Osteocyte (in vitro differentiated cells): ENCODE results near the gene GPS2. TPM values are rescaled to one million over a fixed set of nuclear protein-coding genes. Genes with fewer than 3 reads are reported as not detected.

Experiments used
- DNase-seq: peaks from one replicate; pipeline ENCODE4 v3.0.0; 2021; ENCODE audit warnings: mixed read lengths; ENCODE audit not compliant: unreplicated experiment; ENCODE audit errors: extremely low spot score
- H3K27ac Mint-ChIP-seq: one replicate; pipeline ENCODE4 v1.8.0; 2021; ENCODE audit warnings: mild to moderate bottlenecking, mixed read lengths; ENCODE audit not compliant: unreplicated experiment
- H3K27me3 Mint-ChIP-seq: one replicate; pipeline ENCODE4 v1.8.0; 2021; ENCODE audit warnings: mixed read lengths; ENCODE audit not compliant: unreplicated experiment
- H3K36me3 Mint-ChIP-seq: one replicate; pipeline ENCODE4 v1.8.0; 2021; ENCODE audit warnings: mixed read lengths; ENCODE audit not compliant: unreplicated experiment
- H3K4me1 Mint-ChIP-seq: one replicate; pipeline ENCODE4 v1.8.0; 2021; ENCODE audit warnings: mixed read lengths; ENCODE audit not compliant: unreplicated experiment
- H3K4me3 Mint-ChIP-seq: one replicate; pipeline ENCODE4 v1.8.0; 2021; ENCODE audit warnings: mild to moderate bottlenecking, moderate library complexity, mixed read lengths; ENCODE audit not compliant: unreplicated experiment
- H3K9me3 Mint-ChIP-seq: one replicate; pipeline ENCODE4 v1.8.0; 2021; ENCODE audit warnings: mixed read lengths; ENCODE audit not compliant: unreplicated experiment
- total RNA-seq: library from RNA; stranded (reverse); gene quantifications from 2 replicates; pipeline ENCODE4 v1.2.1, GENCODE V29; 2021
- TF ChIP-seq, protein P1 (sequence below): fragments of 200-600 bp; sonication (generic); IDR thresholded peaks from 2 replicates; pipeline ENCODE4 v1.5.0; 2021; ENCODE audit warnings: antibody characterized with exemption, mild to moderate bottlenecking, moderate library complexity

Gene GPS2
- total RNA-seq, 1 donor from 2014 or later: 61.9 TPM

- Mint-ChIP-seq H3K4me3 (peak overlapping the region; percentile 75), H3K27me3 (no peaks in the 10 kb centered on the region), H3K9me3 (no peaks in the 10 kb centered on the region), H3K36me3 (no peaks in the 10 kb centered on the region), H3K27ac (peak overlapping the region; percentile 81), H3K4me1 (peaks cover 49% of the 10 kb centered on the region)
- DNase-seq: no peak
- TF ChIP-seq, protein P1, sequence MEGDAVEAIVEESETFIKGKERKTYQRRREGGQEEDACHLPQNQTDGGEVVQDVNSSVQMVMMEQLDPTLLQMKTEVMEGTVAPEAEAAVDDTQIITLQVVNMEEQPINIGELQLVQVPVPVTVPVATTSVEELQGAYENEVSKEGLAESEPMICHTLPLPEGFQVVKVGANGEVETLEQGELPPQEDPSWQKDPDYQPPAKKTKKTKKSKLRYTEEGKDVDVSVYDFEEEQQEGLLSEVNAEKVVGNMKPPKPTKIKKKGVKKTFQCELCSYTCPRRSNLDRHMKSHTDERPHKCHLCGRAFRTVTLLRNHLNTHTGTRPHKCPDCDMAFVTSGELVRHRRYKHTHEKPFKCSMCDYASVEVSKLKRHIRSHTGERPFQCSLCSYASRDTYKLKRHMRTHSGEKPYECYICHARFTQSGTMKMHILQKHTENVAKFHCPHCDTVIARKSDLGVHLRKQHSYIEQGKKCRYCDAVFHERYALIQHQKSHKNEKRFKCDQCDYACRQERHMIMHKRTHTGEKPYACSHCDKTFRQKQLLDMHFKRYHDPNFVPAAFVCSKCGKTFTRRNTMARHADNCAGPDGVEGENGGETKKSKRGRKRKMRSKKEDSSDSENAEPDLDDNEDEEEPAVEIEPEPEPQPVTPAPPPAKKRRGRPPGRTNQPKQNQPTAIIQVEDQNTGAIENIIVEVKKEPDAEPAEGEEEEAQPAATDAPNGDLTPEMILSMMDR: no peak
These were observed 37.9 kb upstream of the GPS2 start for GRCh38 chr17:7352910-7353635.

DNA sequence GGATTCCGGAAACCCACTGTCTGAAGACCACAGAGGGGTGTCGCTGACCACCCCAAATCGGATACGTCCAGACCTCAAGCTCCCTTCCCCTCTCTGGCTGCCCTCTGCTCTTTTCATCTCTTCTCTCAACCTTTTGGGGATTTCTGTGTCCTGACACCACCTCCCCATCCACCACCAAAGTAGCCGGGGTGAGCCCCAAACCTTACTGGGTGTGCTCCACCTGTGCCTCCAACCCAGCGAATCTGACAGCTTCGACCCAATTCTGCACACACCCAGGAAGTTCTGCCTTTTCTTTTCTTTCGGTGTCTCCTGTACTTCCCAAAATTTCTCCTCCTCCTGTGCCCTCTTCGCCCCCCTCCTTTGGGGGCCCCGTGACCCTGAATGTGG is 37.3 kb upstream of the GPS2 start:
- H3K27me3 Mint-ChIP-seq: no peaks in the 10 kb centered on the region
- H3K9me3 Mint-ChIP-seq: no peaks in the 10 kb centered on the region
- no peak for DNase-seq
- H3K4me1 Mint-ChIP-seq: peaks cover 51% of the 10 kb centered on the region
- peak overlapping the region; percentile 81 for H3K27ac Mint-ChIP-seq
- peak overlapping the region; percentile 75 for H3K4me3 Mint-ChIP-seq
- TF ChIP-seq, protein P1: no peak
- H3K36me3 Mint-ChIP-seq: no peaks in the 10 kb centered on the region

DNA sequence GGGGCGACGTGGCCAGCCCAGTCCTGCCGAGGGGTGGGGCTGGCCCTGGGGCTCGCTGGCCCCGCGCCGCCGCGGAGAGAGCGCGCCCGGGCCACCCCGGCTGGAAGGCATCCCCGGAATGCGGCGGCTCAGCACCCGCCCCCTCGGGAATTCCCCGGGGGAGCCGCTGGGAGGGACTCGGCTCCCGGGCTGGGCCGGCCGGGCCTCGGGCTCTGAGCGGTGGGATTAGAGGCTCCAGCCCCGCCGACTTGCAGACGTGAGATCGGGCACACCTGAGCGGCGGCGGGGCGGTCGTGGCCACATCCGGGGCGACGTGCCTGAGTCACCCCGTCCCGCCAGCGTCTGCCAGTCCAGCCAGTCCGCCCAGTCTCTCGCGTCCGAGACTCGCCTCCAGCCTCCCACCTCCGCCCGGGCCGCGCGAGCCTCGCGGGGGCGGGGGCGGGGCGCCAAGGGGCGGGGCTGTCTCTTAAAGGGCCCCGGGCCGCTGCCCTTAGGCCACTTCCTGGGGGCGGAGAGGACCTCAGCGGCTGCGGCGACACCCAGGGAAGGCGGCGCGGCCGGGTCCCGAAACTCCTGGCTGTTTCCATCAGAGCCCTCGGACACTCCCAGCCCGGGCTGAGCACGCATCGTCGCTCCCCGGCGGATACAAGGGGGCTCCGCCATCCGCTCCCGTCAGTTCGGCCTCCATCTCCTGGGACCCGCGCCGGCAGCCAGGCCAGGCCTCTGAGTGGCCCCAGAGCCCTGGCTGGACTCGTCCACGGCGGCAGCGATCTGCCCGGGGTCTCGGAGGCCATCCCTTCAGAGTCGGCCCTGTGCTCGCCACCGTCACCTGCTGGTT is 36.7 kb upstream of the GPS2 start, which contains the start of gene KCTD11:
Gene KCTD11 (plus strand): TSS at position 498 of the 838 bp plus-strand sequence.
- Mint-ChIP-seq H3K4me3 (peak within 1 kb of the TSS; percentile 92), H3K36me3 (no peaks in the 10 kb centered on the region), H3K27me3 (no peaks in the 10 kb centered on the region), H3K4me1 (peaks cover 51% of the 10 kb centered on the region), H3K27ac (peak within 1 kb of the TSS; percentile 96), H3K9me3 (no peaks in the 10 kb centered on the region)
- peak; percentile 95 for DNase-seq
- TF ChIP-seq, protein P1: peak; percentile 67

GRCh38 chr17:7348478-7349242 is 33.5 kb upstream of the GPS2 start:
- H3K27ac Mint-ChIP-seq: no peak overlapping the region
- H3K4me3 Mint-ChIP-seq: peak overlapping the region; percentile 35
- H3K36me3 Mint-ChIP-seq: no peaks in the 10 kb centered on the region
- H3K4me1 Mint-ChIP-seq: peaks cover 27% of the 10 kb centered on the region
- no peaks in the 10 kb centered on the region for H3K9me3 Mint-ChIP-seq
- TF ChIP-seq, protein P1: no peak
- no peak for DNase-seq
- peaks cover 4% of the 10 kb centered on the region for H3K27me3 Mint-ChIP-seq
